Measurements from ENCODE around the gene DIP2C. TPM values are rescaled to one million over a fixed set of nuclear protein-coding genes. Genes with fewer than 3 reads are reported as not detected.

DIP2C gene
- total RNA-seq, 1 experiment from 2014 or later: 11.0 TPM

DNA sequence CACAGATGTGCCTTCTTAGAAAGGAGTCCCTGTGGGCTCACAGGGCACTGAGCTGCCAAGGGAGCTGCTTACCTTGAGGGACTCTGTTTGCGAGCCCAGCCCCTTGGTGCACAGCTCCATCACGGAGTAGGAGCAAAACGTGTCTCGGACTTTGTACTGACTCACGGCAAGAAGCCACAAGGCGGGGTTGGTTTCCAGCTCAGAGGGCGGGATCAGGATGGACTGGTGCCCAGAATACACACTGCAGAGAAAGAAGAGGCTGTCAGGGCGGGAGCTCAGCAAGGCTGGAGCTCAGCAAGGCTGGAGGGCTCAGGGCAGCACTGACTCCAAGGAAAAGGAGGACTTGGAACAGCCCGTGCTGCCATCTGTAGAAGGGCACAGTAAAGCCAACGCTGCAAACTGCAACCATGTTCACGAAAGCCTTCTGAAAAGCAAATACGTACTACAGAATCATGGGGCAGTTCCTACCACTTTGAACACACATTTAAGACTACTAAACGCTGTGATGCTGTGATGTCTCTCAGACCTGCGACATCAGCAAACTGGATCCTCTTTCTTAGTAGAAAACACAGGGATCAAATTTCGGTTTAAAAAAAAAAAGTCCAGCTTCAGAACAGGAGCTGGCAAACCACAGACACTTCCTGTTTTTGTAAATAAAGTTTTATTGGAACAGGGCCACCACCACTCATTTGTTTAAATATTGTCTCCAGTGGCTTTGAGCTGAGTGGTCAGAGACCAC, 359.9 kb downstream of the DIP2C start:
- CTCF ChIA-PET: interaction anchor here (0.6 to 1.4 kb wide), 2 partner anchors 9 to 14 kb away, joined by 3 to 15 read pairs; no protein-coding TSS in a partner anchor
- Mint-ChIP-seq H3K27me3 (ENCODE audit: unreplicated experiment) (no peaks in the 10 kb centered on the region), H3K36me3 (ENCODE audit: insufficient read depth, unreplicated experiment) (peaks cover 7% of the 10 kb centered on the region), H3K27ac (ENCODE audit: unreplicated experiment) (peak overlapping the region; percentile 74), H3K9me3 (ENCODE audit: low read depth, unreplicated experiment) (no peaks in the 10 kb centered on the region), H3K4me1 (ENCODE audit: low read depth, unreplicated experiment) (peaks cover 14% of the 10 kb centered on the region), H3K4me3 (ENCODE audit: low read depth, unreplicated experiment) (peak overlapping the region; percentile 61)
- DNase-seq: peak; percentile 83
- no peak for TF ChIP-seq CTCF (IDR thresholded peaks at IDR 0.05; ENCODE audit: unreplicated experiment)
- intact Hi-C loops (cut with micrococcal nuclease; ENCODE audit: unreplicated experiment): no loop called here
- no TSS peak for BruUV-seq (replicated peaks)

DNA sequence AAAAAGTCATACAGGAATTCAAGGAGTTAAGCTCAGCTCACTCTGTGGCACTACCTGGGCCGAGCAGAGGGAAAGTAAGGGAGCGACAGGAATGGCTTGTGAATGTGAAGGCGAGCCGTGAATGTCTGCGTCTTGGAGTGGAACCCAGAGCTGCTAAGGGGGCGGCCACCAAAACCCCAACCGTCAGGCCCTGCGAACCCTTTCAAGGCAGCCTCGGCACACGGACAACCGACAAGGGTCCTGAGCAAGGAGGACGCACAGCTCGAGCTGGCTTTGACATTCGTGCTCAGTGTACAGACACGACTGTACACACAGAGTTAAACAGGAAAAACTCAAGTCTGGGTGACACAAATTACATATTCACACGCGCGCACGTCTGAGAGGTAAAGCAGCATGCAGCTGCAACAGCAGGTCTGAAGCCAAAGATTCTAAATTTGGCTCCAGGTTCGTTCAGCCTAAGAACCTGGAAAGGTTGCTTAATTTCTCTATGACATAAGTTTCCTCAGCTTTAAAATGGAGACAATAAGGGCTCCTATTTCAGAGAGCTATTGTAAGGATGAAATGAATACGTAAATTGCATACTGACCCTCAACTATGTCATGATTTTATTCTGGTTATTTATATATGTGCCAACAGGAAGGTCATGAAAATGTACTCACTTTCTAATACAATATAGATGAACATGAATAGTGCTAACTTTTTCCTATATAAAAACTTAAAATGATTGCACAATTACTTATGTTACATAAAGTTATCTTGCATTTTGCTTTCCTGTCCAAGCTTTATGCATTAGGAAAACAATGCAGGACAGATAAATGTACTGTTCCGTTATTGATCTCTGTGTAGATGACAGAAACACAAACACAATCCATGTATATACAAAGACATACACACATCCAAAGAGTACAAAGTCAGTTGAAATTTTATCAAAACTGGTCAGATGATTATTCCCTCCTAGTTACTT, 361.3 kb downstream of the DIP2C start:
- Mint-ChIP-seq H3K27me3 (ENCODE audit: unreplicated experiment) (no peaks in the 10 kb centered on the region), H3K36me3 (ENCODE audit: insufficient read depth, unreplicated experiment) (peaks cover 7% of the 10 kb centered on the region), H3K4me3 (ENCODE audit: low read depth, unreplicated experiment) (no peak overlapping the region)

GRCh38 chr10:326894-327635, 362.4 kb downstream of the DIP2C start:
- no peaks in the 10 kb centered on the region for H3K27me3 Mint-ChIP-seq (ENCODE audit: unreplicated experiment)

More for the DNA sequence above, 361.3 kb downstream of the DIP2C start:
- no TSS peak for BruUV-seq (replicated peaks)
- intact Hi-C loops (cut with micrococcal nuclease; ENCODE audit: unreplicated experiment): no loop called here
- TF ChIP-seq CTCF (IDR thresholded peaks at IDR 0.05; ENCODE audit: unreplicated experiment): no peak
- Mint-ChIP-seq H3K9me3 (ENCODE audit: low read depth, unreplicated experiment) (no peaks in the 10 kb centered on the region), H3K27ac (ENCODE audit: unreplicated experiment) (no peak overlapping the region), H3K4me1 (ENCODE audit: low read depth, unreplicated experiment) (peaks cover 23% of the 10 kb centered on the region)
- CTCF ChIA-PET: no interaction called here
- no peak for DNase-seq

More at GRCh38 chr10:326894-327635, 362.4 kb downstream of the DIP2C start:
- H3K4me1 Mint-ChIP-seq (ENCODE audit: low read depth, unreplicated experiment): peaks cover 23% of the 10 kb centered on the region
- no peak overlapping the region for H3K4me3 Mint-ChIP-seq (ENCODE audit: low read depth, unreplicated experiment)
- H3K9me3 Mint-ChIP-seq (ENCODE audit: low read depth, unreplicated experiment): no peaks in the 10 kb centered on the region
- CTCF ChIA-PET: no interaction called here
- intact Hi-C loops (cut with micrococcal nuclease; ENCODE audit: unreplicated experiment): no loop called here
- no peak overlapping the region for H3K27ac Mint-ChIP-seq (ENCODE audit: unreplicated experiment)
- no peak for DNase-seq
- no TSS peak for BruUV-seq (replicated peaks)
- peaks cover 7% of the 10 kb centered on the region for H3K36me3 Mint-ChIP-seq (ENCODE audit: insufficient read depth, unreplicated experiment)
- TF ChIP-seq CTCF (IDR thresholded peaks at IDR 0.05; ENCODE audit: unreplicated experiment): no peak

All from Calu3 (cell line).